ENCODE data around the gene KBTBD7.

- TF ChIP-seq POLR2A (IDR thresholded peaks at IDR 0.05) (no peak), CTCF (IDR thresholded peaks at IDR 0.05) (no peak)
These were observed 900 bp downstream of the KBTBD7 start for GRCh38 chr13:41193469-41193868.

Data from heart left ventricle (tissue), 13 donors.